ENCODE results near the gene EMSY.

EMSY gene

DNA sequence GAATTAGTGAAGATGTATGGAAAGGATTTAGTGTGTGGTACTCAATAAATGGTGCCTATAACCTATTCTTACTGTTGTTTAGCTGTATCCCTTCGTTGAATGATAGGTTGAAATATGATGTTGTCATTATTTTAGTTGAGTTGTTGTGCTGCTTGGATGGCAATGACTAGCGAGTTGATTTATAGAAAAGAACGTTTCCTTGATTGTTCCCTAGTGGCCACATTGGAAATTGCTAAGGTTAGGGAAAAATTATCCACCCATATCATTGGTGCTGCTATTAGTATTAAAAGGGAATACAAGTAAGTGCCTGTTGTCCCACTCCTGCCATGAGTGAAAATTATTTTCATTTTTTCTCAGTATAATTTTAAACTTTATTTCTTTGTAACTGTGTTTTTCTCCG is 14.5 kb downstream of the EMSY start:
- FAIRE-seq: no peak

DNA sequence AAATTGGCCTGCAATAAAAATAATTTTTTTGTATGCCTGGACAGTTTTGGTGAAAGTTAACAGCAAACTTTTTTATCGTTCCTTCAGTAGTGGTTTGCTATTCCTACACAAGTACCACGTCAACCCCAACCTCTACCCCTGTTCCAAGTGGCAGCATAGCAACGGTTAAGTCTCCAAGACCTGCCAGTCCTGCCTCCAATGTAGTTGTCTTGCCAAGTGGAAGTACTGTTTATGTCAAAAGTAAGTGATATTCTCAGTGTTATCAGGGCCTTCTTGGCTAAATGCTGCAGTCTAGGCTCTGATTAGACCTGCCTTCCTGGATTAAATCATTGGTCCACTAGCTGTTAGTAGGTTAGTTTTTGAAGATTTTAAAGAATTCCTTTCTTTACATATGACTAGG is 15.0 kb downstream of the EMSY start:
- FAIRE-seq: no peak

- no peak for FAIRE-seq
Measured at GRCh38 chr11:76462317-76462716, 17.5 kb downstream of the EMSY start.

DNA sequence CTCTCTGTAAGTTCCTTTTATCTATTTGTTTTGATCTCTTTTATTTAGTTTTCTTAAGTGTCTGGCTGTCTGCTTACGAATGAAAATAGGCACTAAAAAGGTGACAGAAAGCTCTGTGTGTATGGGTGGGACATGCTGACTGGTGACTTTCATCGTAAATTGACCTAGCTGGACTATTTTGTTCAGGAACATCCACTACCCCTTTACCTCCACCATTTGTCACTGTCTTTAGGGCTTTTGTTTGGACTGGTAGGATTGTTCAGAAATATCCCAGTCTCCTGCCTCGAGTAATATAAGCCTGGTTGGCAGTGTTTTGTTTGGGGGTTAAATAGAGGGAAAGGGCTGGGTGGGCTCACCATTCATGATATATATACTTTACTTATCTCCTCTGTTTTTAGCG is 20.9 kb downstream of the EMSY start:
- FAIRE-seq: no peak

DNA sequence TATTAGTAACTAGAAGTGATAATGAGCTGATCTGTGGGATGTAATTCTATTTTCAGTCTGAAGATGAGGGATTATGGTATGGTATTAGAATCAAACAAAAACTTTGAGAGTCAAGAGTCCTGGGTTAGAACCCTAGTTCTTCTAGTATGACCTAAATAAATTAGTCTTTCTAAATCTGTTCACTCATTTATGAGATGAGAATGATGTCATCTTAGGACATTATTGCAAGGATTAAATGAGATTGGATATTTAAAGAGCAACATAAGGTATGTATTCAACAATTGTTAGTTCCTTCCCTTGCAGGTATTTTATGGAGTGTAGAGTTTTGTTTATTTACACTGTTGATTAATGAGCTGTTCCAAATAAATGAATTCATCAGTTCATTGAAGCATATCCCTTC is 21.8 kb downstream of the EMSY start:
- no peak for FAIRE-seq

DNA sequence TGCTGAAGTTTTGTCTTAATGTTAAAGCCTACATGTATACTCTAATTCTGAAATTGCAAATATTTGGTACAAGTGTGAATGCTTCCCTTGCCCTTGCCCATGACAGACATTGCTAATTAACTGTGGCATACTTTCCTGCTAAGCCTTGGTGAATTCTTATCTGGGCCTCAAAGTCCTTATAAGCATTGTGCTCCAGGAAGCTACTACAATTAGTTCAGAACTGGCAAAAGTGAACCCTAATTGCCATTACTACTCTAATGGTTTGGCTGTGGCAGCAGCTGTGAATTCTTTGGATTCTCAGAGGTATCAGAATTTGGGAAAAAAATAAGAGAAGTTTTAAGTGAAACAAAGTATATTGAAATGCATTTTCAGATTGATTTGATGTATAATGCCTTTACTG is 24.3 kb downstream of the EMSY start:
- FAIRE-seq: no peak

DNA sequence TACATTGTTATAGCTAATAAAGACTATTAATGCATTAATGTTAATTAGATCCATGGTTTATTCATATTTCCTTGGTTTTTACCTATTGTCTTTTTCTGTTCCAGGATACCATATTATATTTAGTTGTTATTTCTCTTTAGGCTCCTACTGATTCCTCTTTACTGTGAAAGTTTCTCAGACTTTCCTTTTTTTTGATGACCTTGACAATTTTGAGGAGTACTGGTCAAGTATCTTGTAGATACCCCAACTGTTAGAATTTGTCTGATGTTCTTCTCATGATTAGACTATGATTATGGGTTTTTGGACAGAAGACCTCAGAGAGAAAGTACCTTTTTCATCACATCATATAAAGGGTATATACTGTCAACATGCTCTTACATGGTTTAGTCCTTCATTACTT is 26.6 kb downstream of the EMSY start:
- no peak for FAIRE-seq

DNA sequence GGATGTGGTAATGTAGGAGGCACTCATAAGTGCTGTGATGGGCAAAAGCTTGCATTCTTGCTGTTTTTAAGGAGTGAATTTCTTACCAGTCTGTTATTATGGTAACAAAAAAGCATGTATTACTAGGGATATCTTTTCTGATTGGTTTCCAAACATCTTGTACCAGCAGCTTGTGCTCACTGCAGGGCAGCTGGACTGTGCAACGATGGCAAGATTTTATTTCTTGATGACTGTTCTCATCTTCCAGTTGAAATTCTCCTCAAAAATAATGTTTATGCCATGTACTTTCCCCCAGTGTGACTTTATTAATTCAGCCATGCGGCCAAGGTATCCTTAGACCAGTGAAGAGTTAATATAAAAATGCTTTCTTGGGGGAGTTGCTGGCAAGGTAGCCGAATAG is 35.4 kb downstream of the EMSY start:
- FAIRE-seq: no peak

- no peak for FAIRE-seq
Measured at GRCh38 chr11:76491644-76492043, 46.8 kb downstream of the EMSY start.

DNA sequence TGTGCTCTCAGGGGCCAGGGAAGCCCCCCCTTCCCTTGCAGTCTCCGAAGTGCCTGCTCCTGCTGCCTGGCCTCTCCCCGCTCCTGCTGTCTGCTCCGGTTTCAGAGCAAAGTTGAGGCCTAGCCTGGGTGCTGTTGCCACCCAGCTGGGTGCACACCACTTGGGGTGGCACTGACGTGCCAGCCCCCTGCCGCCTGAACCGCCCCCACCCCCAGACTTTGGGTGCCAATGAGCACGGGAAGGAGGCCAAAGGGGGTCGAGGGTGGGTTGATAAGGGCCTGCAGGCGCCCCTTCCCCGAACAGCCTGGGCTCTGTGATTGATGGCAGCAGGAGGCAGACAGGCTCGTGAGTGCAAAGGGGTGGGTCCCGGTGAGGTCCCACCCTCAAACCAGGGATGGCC is 48.2 kb downstream of the EMSY start:
- FAIRE-seq: no peak

DNA sequence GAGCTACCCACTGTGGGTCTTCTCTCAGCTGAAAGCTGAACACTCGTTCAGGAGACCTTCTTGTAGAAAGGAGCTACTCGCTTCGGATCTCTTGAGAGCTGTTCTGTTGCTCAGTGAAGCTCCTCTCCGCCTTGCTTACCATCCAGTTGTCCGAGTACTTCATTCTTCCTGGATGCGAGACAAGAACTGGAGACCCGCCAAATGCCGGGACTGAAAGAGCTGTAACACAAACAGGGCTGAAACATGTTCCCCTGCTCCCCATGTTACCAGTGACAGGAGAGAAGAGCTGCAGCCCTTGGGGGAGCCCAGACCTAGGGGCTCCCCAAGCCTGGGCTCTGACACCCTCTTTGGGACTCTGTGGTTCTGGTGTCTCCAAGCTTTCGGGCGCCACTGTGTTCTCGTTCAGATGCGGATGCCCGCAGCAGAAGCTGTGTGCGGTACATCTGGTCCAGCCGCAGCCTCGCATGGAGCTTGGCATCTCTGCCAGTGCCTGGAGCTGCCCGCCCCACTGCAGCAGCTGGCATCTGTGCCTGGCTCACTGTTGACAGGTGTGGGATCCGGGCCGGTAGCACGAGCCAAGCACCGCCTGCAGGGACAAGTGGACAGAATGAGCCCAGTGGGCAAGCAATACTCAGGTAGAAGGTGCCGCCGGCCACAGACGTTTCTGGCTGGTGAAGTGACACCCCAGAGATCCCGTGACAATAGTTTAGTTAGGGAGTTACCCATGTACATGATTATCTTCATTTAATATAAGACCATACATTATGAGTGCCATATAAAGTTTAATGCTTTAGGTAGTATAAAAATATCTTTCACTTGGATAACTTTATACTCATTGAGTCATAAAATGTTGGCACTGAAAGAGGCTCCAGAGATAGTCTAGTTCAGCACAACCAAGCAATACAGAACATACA is 49.1 kb downstream of the EMSY start:
- FAIRE-seq: no peak

DNA sequence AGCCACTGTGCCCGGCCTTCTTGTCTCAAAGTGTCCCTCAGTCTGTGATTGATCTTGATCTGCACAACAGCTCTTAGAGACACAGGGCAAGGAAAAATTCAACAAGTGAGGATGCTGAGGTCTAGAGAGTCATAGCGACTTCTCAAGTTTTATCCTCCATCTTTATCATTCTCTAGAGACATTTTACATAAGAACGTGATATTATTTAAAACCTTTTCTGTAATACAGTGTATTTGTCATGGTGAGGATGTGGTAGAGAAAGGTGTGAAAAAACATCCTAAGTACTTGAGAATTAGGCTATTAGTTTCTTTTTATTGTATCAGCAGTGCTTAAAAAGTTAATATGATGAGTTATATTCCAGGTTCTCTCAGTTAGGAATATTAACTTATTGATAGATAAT is 50.2 kb downstream of the EMSY start:
- FAIRE-seq: no peak

GRCh38 chr11:76496174-76496573 is 51.4 kb downstream of the EMSY start:
- no peak for FAIRE-seq

DNA sequence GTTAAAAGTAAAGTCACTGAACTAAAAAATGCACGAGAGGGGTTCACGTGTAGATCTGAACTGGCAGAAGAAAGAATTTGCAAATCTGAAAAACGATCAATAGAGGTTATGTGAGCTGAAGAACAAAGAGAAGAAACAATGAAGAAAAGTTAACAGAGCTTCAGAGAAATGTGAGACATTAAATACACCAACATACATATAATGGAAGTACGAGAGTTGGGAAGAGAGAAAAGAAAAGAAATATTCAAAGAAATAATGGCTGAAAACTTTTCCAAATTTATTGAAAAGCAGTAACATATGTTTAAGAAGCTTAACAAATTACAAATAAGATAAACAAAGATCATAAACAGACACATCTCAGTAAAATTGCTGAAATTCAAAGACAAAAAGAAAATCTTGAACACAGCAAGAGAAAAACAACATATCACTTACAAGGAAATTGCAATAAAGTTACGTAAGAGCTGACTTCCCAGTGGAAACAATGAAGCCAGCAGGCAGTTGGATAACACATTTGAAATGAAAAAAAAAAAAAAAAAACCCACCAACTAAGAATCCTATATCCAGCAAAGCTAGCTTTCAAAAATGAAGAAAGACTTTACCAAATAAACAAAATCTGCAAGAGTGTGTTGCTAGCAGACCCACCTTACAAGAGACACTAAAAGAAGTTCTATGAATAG is 56.8 kb downstream of the EMSY start:
- FAIRE-seq: no peak

DNA sequence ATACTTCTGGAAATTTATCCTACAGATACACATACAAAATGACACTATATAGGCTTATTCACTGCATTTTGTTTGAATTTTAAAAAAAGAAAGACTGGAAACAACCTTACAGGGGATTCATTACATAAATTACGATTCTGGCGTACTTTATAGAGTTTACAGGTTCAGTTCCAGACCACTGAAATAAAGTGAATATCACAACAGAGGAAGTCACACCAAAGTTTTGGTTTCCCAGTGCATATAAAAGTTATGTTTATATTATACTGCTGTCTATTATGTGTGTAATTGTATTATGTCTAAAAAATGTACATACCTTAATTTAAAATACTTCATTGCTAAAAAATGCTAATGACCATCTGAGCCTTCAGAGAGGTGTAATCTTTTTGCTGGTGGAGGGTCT is 62.0 kb downstream of the EMSY start:
- FAIRE-seq: no peak

GRCh38 chr11:76510060-76511047 is 65.5 kb downstream of the EMSY start:
- no peak for FAIRE-seq

- FAIRE-seq: peak; percentile 96
Measured at GRCh38 chr11:76512851-76513653, 68.2 kb downstream of the EMSY start.

- FAIRE-seq: no peak
Measured at GRCh38 chr11:76513654-76514034, 68.8 kb downstream of the EMSY start.

GRCh38 chr11:76515494-76515893 is 70.7 kb downstream of the EMSY start:
- FAIRE-seq: no peak

DNA sequence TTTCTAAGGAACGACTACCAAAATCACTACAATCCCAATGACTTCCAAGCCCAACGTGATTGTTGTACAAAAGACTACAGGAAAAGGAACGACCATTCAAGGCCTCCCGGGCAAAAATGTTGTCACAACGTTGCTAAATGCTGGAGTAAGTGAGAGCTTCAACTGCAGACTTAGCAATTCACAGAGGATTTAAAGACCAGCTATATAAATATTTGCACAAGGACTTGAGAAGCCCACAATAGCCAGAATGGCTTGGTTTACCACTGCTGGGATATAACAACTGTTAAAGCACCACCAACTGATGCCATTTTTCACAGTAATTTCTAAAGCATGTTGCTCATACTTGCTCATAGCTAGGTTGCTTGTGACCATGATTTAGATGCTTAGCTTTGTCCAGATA is 78.3 kb downstream of the EMSY start:
- no peak for FAIRE-seq

- FAIRE-seq: no peak
Measured at GRCh38 chr11:76523786-76524436, 79.1 kb downstream of the EMSY start.

GRCh38 chr11:76524461-76524860 is 79.6 kb downstream of the EMSY start:
- FAIRE-seq: no peak
